ENCODE measurements around the gene CLPTM1L.
"Not testable (repeated sequence)": the region's sequence is repeated elsewhere in the genome, so short reads cannot be mapped to it uniquely, and the experiment has no call there.

DNA sequence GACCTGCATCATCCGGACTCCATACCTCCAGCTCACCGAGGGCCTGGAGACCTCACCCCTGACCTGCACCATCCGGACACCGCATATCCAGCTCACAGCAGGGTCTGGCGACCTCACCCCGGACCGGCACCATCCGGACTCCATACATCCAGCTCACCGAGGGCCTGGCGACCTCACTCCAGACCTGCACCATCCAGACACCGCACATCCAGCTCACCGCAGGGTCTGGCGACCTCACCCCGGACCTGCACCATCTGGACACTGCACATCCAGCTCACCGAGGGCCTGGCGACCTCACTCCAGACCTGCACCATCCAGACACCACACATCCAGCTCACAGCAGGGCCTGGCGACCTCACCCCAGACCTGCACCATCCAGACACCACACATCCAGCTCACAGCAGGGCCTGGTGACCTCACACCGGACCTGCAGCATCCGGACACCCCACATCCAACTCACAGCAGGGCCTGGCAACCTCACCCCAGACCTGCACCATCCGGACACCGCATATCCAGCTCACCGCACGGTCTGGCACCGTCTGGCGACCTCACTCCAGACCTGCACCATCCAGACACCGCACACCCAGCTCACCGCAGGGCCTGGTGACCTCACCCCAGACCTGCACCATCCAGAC, 60.4 kb downstream of the CLPTM1L start:
- not testable (repeated sequence) for TF ChIP-seq ZNF274 (IDR thresholded peaks at IDR 0.05; ENCODE audit: low read depth, low read length); YY1 (IDR thresholded peaks at IDR 0.05; ENCODE audit: insufficient read depth, insufficient read length); SUZ12 (IDR thresholded peaks at IDR 0.05; ENCODE audit: extremely low read depth, insufficient read depth, insufficient read length)

Data from NT2/D1 (cell line).